Measurements from ENCODE around the gene CRABP1.

DNA sequence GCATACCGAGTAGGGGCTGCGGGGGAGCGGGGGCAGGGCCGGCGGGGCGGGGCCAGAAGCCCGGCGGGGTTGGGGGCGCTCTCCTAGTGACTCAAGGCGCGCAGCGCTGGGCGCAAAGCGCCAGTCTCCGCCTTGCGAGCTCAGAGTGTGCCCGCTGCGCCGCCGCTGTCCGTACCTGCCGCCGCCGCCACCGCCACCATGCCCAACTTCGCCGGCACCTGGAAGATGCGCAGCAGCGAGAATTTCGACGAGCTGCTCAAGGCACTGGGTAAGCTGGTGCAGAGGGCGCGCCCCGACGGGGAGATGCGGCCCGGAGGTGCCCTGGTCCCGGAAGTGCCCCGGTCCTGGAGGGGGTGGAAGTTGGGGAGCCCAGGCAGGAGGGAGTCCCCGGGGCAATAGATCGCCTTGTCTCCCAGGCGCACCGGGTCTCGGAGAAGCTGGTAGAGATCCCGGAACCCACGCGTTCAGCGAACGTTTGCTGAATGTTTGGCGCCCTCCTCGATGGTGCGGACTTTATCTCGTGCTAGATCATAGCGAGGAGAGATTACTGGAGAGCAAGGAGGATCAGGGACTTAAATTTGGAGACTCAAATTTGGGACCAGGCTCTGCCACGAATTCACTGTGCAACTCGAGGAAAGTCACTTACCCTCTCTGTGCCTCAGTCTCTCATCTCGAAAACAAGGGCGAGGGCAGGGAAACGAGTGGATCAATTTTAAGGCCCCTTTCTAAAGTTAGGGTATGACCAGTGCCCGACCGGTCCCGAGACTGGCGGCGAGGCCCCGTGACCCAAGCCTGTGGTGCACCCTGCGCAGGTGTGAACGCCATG is at the start of gene CRABP1:
- no peak for TF ChIP-seq POLR2A (IDR thresholded peaks at IDR 0.05)
- TF ChIP-seq, protein P1, sequence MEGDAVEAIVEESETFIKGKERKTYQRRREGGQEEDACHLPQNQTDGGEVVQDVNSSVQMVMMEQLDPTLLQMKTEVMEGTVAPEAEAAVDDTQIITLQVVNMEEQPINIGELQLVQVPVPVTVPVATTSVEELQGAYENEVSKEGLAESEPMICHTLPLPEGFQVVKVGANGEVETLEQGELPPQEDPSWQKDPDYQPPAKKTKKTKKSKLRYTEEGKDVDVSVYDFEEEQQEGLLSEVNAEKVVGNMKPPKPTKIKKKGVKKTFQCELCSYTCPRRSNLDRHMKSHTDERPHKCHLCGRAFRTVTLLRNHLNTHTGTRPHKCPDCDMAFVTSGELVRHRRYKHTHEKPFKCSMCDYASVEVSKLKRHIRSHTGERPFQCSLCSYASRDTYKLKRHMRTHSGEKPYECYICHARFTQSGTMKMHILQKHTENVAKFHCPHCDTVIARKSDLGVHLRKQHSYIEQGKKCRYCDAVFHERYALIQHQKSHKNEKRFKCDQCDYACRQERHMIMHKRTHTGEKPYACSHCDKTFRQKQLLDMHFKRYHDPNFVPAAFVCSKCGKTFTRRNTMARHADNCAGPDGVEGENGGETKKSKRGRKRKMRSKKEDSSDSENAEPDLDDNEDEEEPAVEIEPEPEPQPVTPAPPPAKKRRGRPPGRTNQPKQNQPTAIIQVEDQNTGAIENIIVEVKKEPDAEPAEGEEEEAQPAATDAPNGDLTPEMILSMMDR (IDR thresholded peaks at IDR 0.05), result no peak

Data from gastroesophageal sphincter (tissue), 3 donors.